Femur (tissue), 1 donor: ENCODE results near the gene SH3TC2.
A peak's percentile ranks its signal among the peaks of the same experiment; 100 is the strongest.

ENCODE experiments used
- DNase-seq: peaks from one replicate; pipeline ENCODE4 v3.0.0-alpha.2; 2017

Gene SH3TC2

GRCh38 chr5:148996270-148996669 lies 66.6 kb downstream of the SH3TC2 start:
- DNase-seq, result no peak

GRCh38 chr5:148995791-148996190 lies 67.1 kb downstream of the SH3TC2 start:
- no peak for DNase-seq

- DNase-seq, result no peak
These were observed 69.5 kb downstream of the SH3TC2 start for GRCh38 chr5:148993283-148993936.

- no peak for DNase-seq
These were observed 70.6 kb downstream of the SH3TC2 start for GRCh38 chr5:148992265-148992664.

GRCh38 chr5:148991566-148991965 lies 71.3 kb downstream of the SH3TC2 start:
- DNase-seq, result no peak

- DNase-seq, result no peak
These were observed 72.0 kb downstream of the SH3TC2 start for GRCh38 chr5:148990817-148991216.

- no peak for DNase-seq
These were observed 73.3 kb downstream of the SH3TC2 start for GRCh38 chr5:148989567-148989966.

GRCh38 chr5:148988328-148988727 lies 74.5 kb downstream of the SH3TC2 start:
- peak; percentile 46 for DNase-seq

GRCh38 chr5:148986636-148987035 lies 76.2 kb downstream of the SH3TC2 start:
- DNase-seq, result no peak

- DNase-seq, result no peak
These were observed 78.5 kb downstream of the SH3TC2 start for GRCh38 chr5:148984345-148984744.

- DNase-seq, result no peak
These were observed 81.5 kb downstream of the SH3TC2 start for GRCh38 chr5:148981353-148981752.

- no peak for DNase-seq
These were observed 82.1 kb downstream of the SH3TC2 start for GRCh38 chr5:148980731-148981130.

- DNase-seq, result peak; percentile 59
These were observed 83.7 kb downstream of the SH3TC2 start for GRCh38 chr5:148979083-148979723.

- DNase-seq, result no peak
These were observed 84.3 kb downstream of the SH3TC2 start for GRCh38 chr5:148978370-148979082.

GRCh38 chr5:148976569-148977381 lies 86.1 kb downstream of the SH3TC2 start:
- DNase-seq, result no peak

- no peak for DNase-seq
These were observed 88.1 kb downstream of the SH3TC2 start for GRCh38 chr5:148974642-148975327.

- DNase-seq, result no peak
These were observed 89.4 kb downstream of the SH3TC2 start for GRCh38 chr5:148973455-148973854.

- peak; percentile 68 for DNase-seq
These were observed 89.9 kb downstream of the SH3TC2 start for GRCh38 chr5:148972974-148973374.

- DNase-seq, result no peak
These were observed 90.5 kb downstream of the SH3TC2 start for GRCh38 chr5:148972396-148972795.

- no peak for DNase-seq
These were observed 92.0 kb downstream of the SH3TC2 start for GRCh38 chr5:148970876-148971275.

GRCh38 chr5:148970228-148970627 lies 92.6 kb downstream of the SH3TC2 start:
- peak; percentile 59 for DNase-seq

GRCh38 chr5:148969291-148969690 lies 93.6 kb downstream of the SH3TC2 start:
- DNase-seq, result no peak

- no peak for DNase-seq
These were observed 94.6 kb downstream of the SH3TC2 start for GRCh38 chr5:148968311-148968710.
